Adrenal gland (tissue), 12 donors: ENCODE results near the gene ABL2. TPM values are rescaled to one million over a fixed set of nuclear protein-coding genes. Genes with fewer than 3 reads are reported as not detected.
"Not testable (repeated sequence)": the region's sequence is repeated elsewhere in the genome, so short reads cannot be mapped to it uniquely, and the experiment has no call there.

Experiments used
- DNase-seq, 7 donors: peaks; one replicate each; pipeline ENCODE4 v3.0.0-alpha.2; 2019 to 2020
- H3K27ac ChIP-seq, 5 donors: fragments of 200-600 bp; sonication (generic) in 4 of 5; 1 replicate in 3 of 5; 2 replicates in 2 of 5; pipeline versions ENCODE4 v1.5.1 to v1.8.0; 2016 to 2020; ENCODE audit warnings: mild to moderate bottlenecking in 1 of 5
- H3K27me3 ChIP-seq: fragments of 200-600 bp; 2 replicates; pipeline ENCODE4 v1.8.0; 2021
- H3K36me3 ChIP-seq, 2 donors: fragments of 200-600 bp; replicated peaks in 1 of 2; 1 replicate in 1 of 2; 2 replicates in 1 of 2; pipeline versions ENCODE4 v1.5.1 to v1.8.0; 2018 to 2022
- H3K4me1 ChIP-seq, 2 donors: fragments of 200-600 bp; replicated peaks in 1 of 2; 1 replicate in 1 of 2; 2 replicates in 1 of 2; pipeline versions ENCODE4 v1.5.1 to v1.8.0; 2018 to 2021
- H3K4me3 ChIP-seq, 4 donors: fragments of 200-600 bp; sonication (generic) in 3 of 4; one replicate each; pipeline ENCODE4 v1.5.1; 2016 to 2018
- H3K9me3 ChIP-seq, 3 donors: fragments of 200-600 bp; sonication (generic) in 1 of 3; replicated peaks in 1 of 3; 1 replicate in 2 of 3; 2 replicates in 1 of 3; pipeline versions ENCODE4 v1.5.1 to v1.8.0; 2016 to 2021
- CTCF ChIP-seq, 6 experiments: fragments of 450-650 bp in 4 of 6; fragments of 200-600 bp in 2 of 6; sonication (generic) in 1 of 6; IDR thresholded peaks; 1 replicate in 5 of 6; 2 replicates in 1 of 6; pipeline versions ENCODE4 v1.5.1 to v1.8.0; 2016 to 2021; ENCODE audit warnings: antibody characterized with exemption in 6 of 6, mild to moderate bottlenecking in 2 of 6, moderate library complexity in 1 of 6
- POLR2A ChIP-seq, 2 donors: fragments of 450-650 bp; IDR thresholded peaks; one replicate each; pipeline ENCODE4 v1.6.1; 2017; ENCODE audit warnings: antibody characterized with exemption in 2 of 2, mild to moderate bottlenecking in 2 of 2, moderate library complexity in 1 of 2
- WGBS, 4 donors: extraction: QIAGEN DNeasy Blood & Tissue Kit in 2 of 4; methylation state at CpG; one replicate each; pipeline versions ENCODE4 v1.1.5 to v1.1.7; 2013 to 2017; 5-methylcytosine and 5-hydroxymethylcytosine counted together
- intact Hi-C, 2 donors: fragments of 100-400 bp; cut with DNase I; formaldehyde crosslinking; loops; one replicate each; pipeline versions ENCODE4 v1.14.1 to v1.15.0; 2022 to 2023
- polyA plus RNA-seq, 3 donors: library from polyadenylated mRNA; stranded (reverse); fragments of 200-250 nt in 2 of 3; fragments of 350-450 nt in 1 of 3; fragmentation: Illumina TruSeq in 1 of 3; extraction: RNeasy Lipid Tissue Mini Kit (QIAGEN cat#74804) in 1 of 3; gene quantifications; one replicate each; pipeline ENCODE4 v1.2.3, GENCODE V29; 2013 to 2014
- total RNA-seq, 9 donors: library from RNA; depleted of rRNA in 4 of 9; stranded (reverse); fragments of >200 nt in 4 of 9; fragments of 120-200 nt in 1 of 9; fragmentation: NEBNext Ultra II Directional in 1 of 9; extraction: Animal tissue kit (Norgen Biotek cat#: 25700) in 1 of 9; gene quantifications; one replicate each; pipeline versions ENCODE4 v1.1.0 to v1.2.4, GENCODE V29; 2013 to 2023
- donor health status: healthy with polysubstance abuse.
- donor health status: Bipolar disorder and iron deficiency.
- donor health status: DM: yes; HTN: yes; CAD: no.
- donor health status: DM: no; HTN: no; CAD: no.
- donor health status: DM: no; HTN: no; CAD: no.
- donor health status: DM: yes; HTN: yes; CAD: no.

ABL2 gene
- total and polyA plus RNA-seq, 12 donors: 2.9 to 21.0 (median 10.0) TPM

GRCh38 chr1:179230251-179230650 is 774 bp upstream of the ABL2 start:
- intact Hi-C loops: no loop called here
- no peaks in the 10 kb centered on the region for H3K36me3 ChIP-seq
- H3K4me1 ChIP-seq: peaks cover 5 to 35% of the 10 kb centered on the region in 2 donors
- no peak for DNase-seq
- peak overlapping the region in 1 of 4 donors; percentile 88 for H3K4me3 ChIP-seq
- no peaks in the 10 kb centered on the region for H3K9me3 ChIP-seq
- no peaks in the 10 kb centered on the region for H3K27me3 ChIP-seq
- peak overlapping the region in 1 of 5 donors; percentile 87 for H3K27ac ChIP-seq
- TF ChIP-seq POLR2A (IDR thresholded peaks at IDR 0.05) (no peak), CTCF (IDR thresholded peaks at IDR 0.05) (no peak)
- 44 to 62% (median 50%) methylated on average over 5 of the region's 5 CpGs for WGBS, 4 donors

GRCh38 chr1:179228783-179229213 is 679 bp downstream of the ABL2 start:
- Histone ChIP-seq H3K36me3 (no peaks in the 10 kb centered on the region), H3K9me3 (no peaks in the 10 kb centered on the region), H3K27me3 (no peaks in the 10 kb centered on the region), H3K4me1 (peaks cover 5 to 27% of the 10 kb centered on the region in 2 donors), H3K27ac (peak overlapping the region in 3 of 5 donors; percentile 75 to 88 (median 87)), H3K4me3 (peak overlapping the region in 2 of 4 donors; percentile 88 to 97)
- intact Hi-C loops: no loop called here
- peak in 6 of 7 donors; percentile 38 to 64 (median 50) for DNase-seq
- WGBS, 4 donors: 0 to 1% (median 1%) methylated on average over 11 to 19 of the region's 19 CpGs
- TF ChIP-seq POLR2A (IDR thresholded peaks at IDR 0.05) (no peak), CTCF (IDR thresholded peaks at IDR 0.05) (no peak)

- H3K4me3 ChIP-seq: no peak overlapping the region
- intact Hi-C loops: no loop called here
- H3K36me3 ChIP-seq: no peaks in the 10 kb centered on the region
- TF ChIP-seq POLR2A (IDR thresholded peaks at IDR 0.05) (no peak), CTCF (IDR thresholded peaks at IDR 0.05) (no peak)
- no peak overlapping the region for H3K27ac ChIP-seq
- H3K27me3 ChIP-seq: no peaks in the 10 kb centered on the region
- peaks cover 5 to 24% of the 10 kb centered on the region in 2 donors for H3K4me1 ChIP-seq
- no peaks in the 10 kb centered on the region for H3K9me3 ChIP-seq
- DNase-seq: no peak
Observed at GRCh38 chr1:179226738-179227137, 2.7 kb downstream of the ABL2 start.

- peaks cover 12 to 29% of the 10 kb centered on the region in 2 donors for H3K4me1 ChIP-seq
- H3K36me3 ChIP-seq, H3K4me3 ChIP-seq, intact Hi-C loops, H3K27ac ChIP-seq, H3K27me3 ChIP-seq, H3K9me3 ChIP-seq, DNase-seq: not testable (repeated sequence)
- WGBS, 4 donors: 92 to 97% (median 95%) methylated on average over 8 of the region's 8 CpGs
Observed at GRCh38 chr1:179224466-179224865, 5.0 kb downstream of the ABL2 start.

GRCh38 chr1:179221121-179221520 is 8.4 kb downstream of the ABL2 start:
- DNase-seq: peak; percentile 35 to 83 (median 70)
- H3K36me3 ChIP-seq, H3K9me3 ChIP-seq, intact Hi-C loops, H3K4me3 ChIP-seq, H3K27me3 ChIP-seq: not testable (repeated sequence)
- Histone ChIP-seq H3K4me1 (peaks cover 19 to 37% of the 10 kb centered on the region in 2 donors), H3K27ac (peak overlapping the region in 3 of 5 donors; percentile 30 to 72 (median 50))
- WGBS, 4 donors: 36 to 54% (median 49%) methylated on average over 7 of the region's 7 CpGs
